G401.6 (cell line): ENCODE measurements around the gene MORN1.

Source experiments
- FAIRE-seq: peaks from 2 replicates; lab custom pipeline; 2012; peaks lifted over from hg19 to GRCh38; lab: Jason Lieb, UNC

The MORN1 gene

DNA sequence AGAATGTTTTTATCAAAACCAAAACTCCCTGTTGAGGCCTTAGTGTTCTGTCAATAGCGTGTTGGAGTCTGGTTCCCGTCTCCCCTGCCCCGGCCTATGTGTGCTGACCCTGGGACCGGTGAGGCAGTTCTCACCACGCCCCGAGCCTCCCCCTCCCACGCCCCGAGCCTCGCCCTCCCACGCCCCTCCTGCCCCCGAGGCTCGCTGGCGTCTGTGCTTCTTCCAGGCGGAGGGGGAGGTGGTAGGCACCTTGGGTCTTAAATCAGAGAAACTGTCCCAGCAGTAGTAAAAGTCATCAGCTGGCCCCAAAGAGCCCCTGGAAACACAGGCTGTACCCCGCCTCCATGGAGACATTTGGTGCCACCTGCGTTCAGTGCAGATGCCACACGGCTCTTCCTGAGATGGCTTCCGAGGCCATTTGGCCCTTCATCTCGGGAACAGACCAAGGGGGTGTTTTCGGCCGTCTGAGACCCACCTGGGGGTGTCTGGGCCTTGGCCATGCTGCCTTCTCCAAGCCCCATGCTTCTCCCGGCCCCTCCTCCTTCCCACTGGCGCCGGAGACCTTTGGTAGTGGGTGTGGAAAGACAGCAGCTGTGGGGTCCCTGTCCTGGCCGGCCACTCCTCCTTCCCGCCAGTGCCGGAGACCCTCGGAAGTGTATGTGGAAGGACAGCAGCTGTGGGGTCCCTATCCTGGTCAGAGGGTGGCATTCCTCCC, 118.5 kb downstream of the MORN1 start:
- no peak for FAIRE-seq

DNA sequence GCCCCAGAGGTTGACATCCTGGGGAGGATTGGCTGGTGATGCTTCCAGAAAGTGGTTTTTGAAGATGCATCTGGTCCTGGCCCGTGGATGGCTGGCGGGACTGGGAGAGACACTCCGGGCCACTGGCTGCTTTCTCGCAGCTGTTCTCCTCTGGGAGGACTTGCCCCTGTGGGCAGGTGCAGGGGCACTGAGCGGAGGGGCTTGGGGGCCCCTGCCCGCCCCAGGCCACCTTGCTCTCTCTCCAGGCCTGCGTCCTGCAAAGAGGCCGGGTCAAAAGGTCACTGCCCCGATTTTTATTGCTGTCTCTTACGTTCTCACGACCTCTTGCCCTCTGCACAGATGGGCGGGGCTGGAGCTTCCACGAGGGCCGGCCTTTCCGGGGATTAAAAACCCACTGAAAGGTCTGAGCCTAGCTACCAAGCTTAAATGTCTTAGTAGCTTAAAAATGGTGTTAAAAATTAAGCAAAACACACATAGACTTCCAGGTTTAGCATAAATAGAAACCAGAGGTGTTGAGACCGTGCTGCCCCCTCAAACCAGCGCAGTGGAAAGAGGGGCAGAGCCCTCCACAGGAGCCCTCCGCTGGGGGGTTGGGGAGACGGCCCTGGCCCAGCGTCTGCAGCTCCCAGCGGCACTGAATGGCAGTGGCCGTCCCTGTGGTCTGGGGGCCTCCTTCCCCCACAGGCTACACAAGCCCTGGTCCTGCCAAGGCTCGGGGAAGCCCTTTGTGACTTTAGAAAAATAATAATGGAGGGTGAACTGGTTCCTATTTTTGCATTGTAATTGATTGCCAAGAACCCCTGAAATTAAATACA, 119.3 kb downstream of the MORN1 start:
- no peak for FAIRE-seq
